Measurements from ENCODE around the gene TCERG1L. TPM values are rescaled to one million over a fixed set of nuclear protein-coding genes. Genes with fewer than 3 reads are reported as not detected.

Gene TCERG1L
- total and polyA plus RNA-seq, 4 donors, result 0.02 to 0.09 (median 0.08) TPM; not detected in 1

DNA sequence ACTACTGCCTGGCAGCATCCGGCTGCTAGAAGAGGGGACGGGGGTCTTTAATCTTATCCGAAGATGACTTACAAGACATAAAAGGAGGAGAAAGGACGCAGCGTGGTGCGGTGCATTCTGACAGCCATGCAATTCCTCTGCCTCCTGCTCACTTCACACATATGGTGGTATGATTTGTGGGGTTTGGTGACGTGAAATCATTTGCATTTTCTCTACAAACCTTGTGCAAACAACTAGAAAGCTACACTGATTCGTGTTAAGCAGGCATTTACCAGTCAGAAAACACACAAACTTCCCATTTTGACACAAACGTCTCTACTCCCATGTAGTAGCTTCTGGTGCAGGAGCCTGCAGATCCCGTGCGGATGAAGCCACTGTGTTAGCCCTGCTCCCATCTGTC is 6.8 kb upstream of the TCERG1L start:
- Histone ChIP-seq H3K27ac (ENCODE audit: low read depth in 1 of 2, low read length in 1 of 2) (no peak overlapping the region), H3K9ac (ENCODE audit: insufficient read depth in 1 of 2, low read length in 2 of 2) (no peak overlapping the region), H3K4me1 (ENCODE audit: control insufficient read depth in 5 of 5, insufficient read depth in 5 of 5, low read length in 5 of 5) (no peaks in the 10 kb centered on the region), H3K36me3 (ENCODE audit: control insufficient read depth in 4 of 4, insufficient read depth in 4 of 4, low read length in 4 of 4) (no peaks in the 10 kb centered on the region), H3K4me3 (no peak overlapping the region), H3K27me3 (ENCODE audit: control insufficient read depth in 3 of 3, insufficient read depth in 3 of 3, low read length in 2 of 3) (peaks cover 0 to 35% (median 18%) of the 10 kb centered on the region in 3 donors), H3K9me3 (ENCODE audit: control insufficient read depth in 4 of 4, insufficient read depth in 3 of 4, low read length in 3 of 4) (peaks cover 0 to 2% (median 0%) of the 10 kb centered on the region in 4 donors)
- no peak for ATAC-seq (ENCODE audit: insufficient read depth, low FRiP score)
- WGBS, 2 donors, result 73 to 74% methylated on average over 11 of the region's 11 CpGs
- no peak for DNase-seq
- TF ChIP-seq, protein P1, sequence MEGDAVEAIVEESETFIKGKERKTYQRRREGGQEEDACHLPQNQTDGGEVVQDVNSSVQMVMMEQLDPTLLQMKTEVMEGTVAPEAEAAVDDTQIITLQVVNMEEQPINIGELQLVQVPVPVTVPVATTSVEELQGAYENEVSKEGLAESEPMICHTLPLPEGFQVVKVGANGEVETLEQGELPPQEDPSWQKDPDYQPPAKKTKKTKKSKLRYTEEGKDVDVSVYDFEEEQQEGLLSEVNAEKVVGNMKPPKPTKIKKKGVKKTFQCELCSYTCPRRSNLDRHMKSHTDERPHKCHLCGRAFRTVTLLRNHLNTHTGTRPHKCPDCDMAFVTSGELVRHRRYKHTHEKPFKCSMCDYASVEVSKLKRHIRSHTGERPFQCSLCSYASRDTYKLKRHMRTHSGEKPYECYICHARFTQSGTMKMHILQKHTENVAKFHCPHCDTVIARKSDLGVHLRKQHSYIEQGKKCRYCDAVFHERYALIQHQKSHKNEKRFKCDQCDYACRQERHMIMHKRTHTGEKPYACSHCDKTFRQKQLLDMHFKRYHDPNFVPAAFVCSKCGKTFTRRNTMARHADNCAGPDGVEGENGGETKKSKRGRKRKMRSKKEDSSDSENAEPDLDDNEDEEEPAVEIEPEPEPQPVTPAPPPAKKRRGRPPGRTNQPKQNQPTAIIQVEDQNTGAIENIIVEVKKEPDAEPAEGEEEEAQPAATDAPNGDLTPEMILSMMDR (IDR thresholded peaks at IDR 0.05; ENCODE audit: control extremely low read depth, extremely low read depth), result no peak

DNA sequence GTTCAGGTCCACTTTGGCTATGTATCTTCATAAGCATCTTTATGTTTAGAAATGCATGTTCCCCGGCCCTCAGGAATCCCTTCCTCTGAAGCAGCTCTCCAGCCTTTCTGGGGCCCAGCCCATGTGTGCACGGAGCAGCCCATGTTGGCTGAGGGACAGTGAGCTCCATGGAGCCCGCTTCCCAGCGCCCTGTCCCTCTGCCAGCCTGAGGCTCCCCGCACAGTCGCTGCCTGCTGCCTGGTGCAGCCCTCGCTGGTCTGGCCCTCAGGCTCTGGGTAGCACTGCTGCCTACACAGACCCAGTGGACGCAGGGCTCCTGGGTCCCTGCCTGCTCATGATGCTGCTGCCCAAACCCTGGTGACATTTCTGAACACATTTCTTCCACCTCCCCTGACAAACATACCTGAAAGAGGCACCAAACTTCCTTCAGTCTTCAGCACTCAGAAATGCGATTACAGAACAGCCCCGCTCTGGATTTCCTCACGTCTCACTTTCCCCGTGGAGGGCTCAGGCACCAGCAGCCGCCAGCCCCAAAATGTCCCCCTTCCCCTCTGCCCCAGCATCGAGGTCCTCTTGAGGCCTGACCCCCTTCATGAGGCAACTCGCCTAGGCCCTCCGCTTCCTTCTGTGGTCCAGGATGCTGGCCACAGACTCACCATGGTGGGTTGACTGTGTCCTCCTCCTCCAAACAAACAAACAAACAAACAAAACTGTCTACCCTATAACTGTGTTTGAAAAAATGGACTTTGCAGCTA is 5.0 kb upstream of the TCERG1L start:
- Histone ChIP-seq H3K4me3 (no peak overlapping the region), H3K27me3 (ENCODE audit: control insufficient read depth in 3 of 3, insufficient read depth in 3 of 3, low read length in 2 of 3) (peaks cover 13 to 31% (median 25%) of the 10 kb centered on the region in 3 donors), H3K27ac (ENCODE audit: low read depth in 1 of 2, low read length in 1 of 2) (no peak overlapping the region), H3K9me3 (ENCODE audit: control insufficient read depth in 4 of 4, insufficient read depth in 3 of 4, low read length in 3 of 4) (peaks cover 0 to 2% (median 0%) of the 10 kb centered on the region in 4 donors), H3K36me3 (ENCODE audit: control insufficient read depth in 4 of 4, insufficient read depth in 4 of 4, low read length in 4 of 4) (no peaks in the 10 kb centered on the region), H3K4me1 (ENCODE audit: control insufficient read depth in 5 of 5, insufficient read depth in 5 of 5, low read length in 5 of 5) (peaks cover 0 to 3% (median 0%) of the 10 kb centered on the region in 5 donors), H3K9ac (ENCODE audit: insufficient read depth in 1 of 2, low read length in 2 of 2) (no peak overlapping the region)
- DNase-seq (no peak), ATAC-seq (ENCODE audit: insufficient read depth, low FRiP score) (no peak)
- TF ChIP-seq, protein P1 (IDR thresholded peaks at IDR 0.05; ENCODE audit: control extremely low read depth, extremely low read depth), result no peak
- 78 to 83% methylated on average over 16 of the region's 16 CpGs for WGBS, 2 donors

DNA sequence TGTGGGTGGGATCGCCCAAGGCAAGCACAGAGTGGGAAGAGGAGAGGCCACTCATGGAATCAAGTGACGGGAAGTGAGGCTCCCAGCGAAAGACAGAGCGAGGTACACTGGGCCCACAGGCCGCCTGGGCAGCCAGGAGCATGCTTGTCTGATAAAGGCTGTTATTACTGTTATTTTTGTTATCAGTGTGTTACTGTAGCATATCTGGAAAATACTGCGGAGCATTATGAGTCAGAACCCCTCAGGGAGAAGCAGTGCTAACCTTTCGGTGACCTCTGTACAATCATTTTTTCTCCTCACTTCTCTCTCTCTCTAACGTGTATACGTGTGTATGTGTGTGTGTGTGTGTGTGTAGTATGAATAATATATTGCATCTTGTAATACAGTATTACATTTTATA is 3.8 kb upstream of the TCERG1L start:
- ATAC-seq (ENCODE audit: insufficient read depth, low FRiP score), result no peak
- no peaks in the 10 kb centered on the region for H3K36me3 ChIP-seq (ENCODE audit: control insufficient read depth in 4 of 4, insufficient read depth in 4 of 4, low read length in 4 of 4)
- no peak overlapping the region for H3K27ac ChIP-seq (ENCODE audit: low read depth in 1 of 2, low read length in 1 of 2)
- H3K27me3 ChIP-seq (ENCODE audit: control insufficient read depth in 3 of 3, insufficient read depth in 3 of 3, low read length in 2 of 3), result peaks cover 22 to 34% (median 31%) of the 10 kb centered on the region in 3 donors
- H3K4me1 ChIP-seq (ENCODE audit: control insufficient read depth in 5 of 5, insufficient read depth in 5 of 5, low read length in 5 of 5), result peaks cover 0 to 11% (median 0%) of the 10 kb centered on the region in 5 donors
- TF ChIP-seq, protein P1 (IDR thresholded peaks at IDR 0.05; ENCODE audit: control extremely low read depth, extremely low read depth), result no peak
- no peak for DNase-seq
- H3K9me3 ChIP-seq (ENCODE audit: control insufficient read depth in 4 of 4, insufficient read depth in 3 of 4, low read length in 3 of 4), result peaks cover 0 to 3% (median 0%) of the 10 kb centered on the region in 4 donors
- 68 to 82% methylated on average over 9 of the region's 9 CpGs for WGBS, 2 donors
- no peak overlapping the region for H3K9ac ChIP-seq (ENCODE audit: insufficient read depth in 1 of 2, low read length in 2 of 2)
- H3K4me3 ChIP-seq, result no peak overlapping the region

All from lung (tissue), 12 donors.